Breast epithelium (tissue), 4 donors: ENCODE data around the gene TRIM23. TPM values are rescaled to one million over a fixed set of nuclear protein-coding genes. Genes with fewer than 3 reads are reported as not detected.
A peak's percentile ranks its signal among the peaks of the same experiment; 100 is the strongest.
"Not testable (repeated sequence)": the region's sequence is repeated elsewhere in the genome, so short reads cannot be mapped to it uniquely, and the experiment has no call there.

Experiments
- DNase-seq, 2 donors: peaks; one replicate each; pipeline ENCODE4 v3.0.0-alpha.2; 2019; ENCODE audit warnings: low spot score in 2 of 2
- H3K27ac ChIP-seq, 2 donors: fragments of 200-600 bp; sonication (generic) in 1 of 2; one replicate each; pipeline ENCODE4 v1.5.1; 2016 to 2019; ENCODE audit warnings: mild to moderate bottlenecking in 1 of 2
- H3K27me3 ChIP-seq, 2 donors: fragments of 200-600 bp; sonication (generic) in 1 of 2; one replicate each; pipeline versions ENCODE4 v1.5.1 to v1.6.0; 2017 to 2019; ENCODE audit warnings: control low read depth in 1 of 2, mild to moderate bottlenecking in 1 of 2
- H3K36me3 ChIP-seq: fragments of 200-600 bp; one replicate; pipeline ENCODE4 v1.5.1; 2019
- H3K4me1 ChIP-seq, 2 donors: fragments of 200-600 bp; sonication (generic); one replicate each; pipeline ENCODE4 v1.5.1; 2016 to 2019; ENCODE audit warnings: control low read depth in 1 of 2
- H3K4me3 ChIP-seq, 3 donors: fragments of 200-600 bp; sonication (generic); 1 replicate in 2 of 3; 2 replicates in 1 of 3; pipeline ENCODE4 v1.5.1; 2016 to 2019; ENCODE audit warnings: mild to moderate bottlenecking in 3 of 3, moderate library complexity in 2 of 3
- H3K9me3 ChIP-seq, 2 donors: fragments of 200-600 bp; sonication (generic) in 1 of 2; one replicate each; pipeline ENCODE4 v1.5.1; 2016 to 2019; ENCODE audit warnings: control low read depth in 1 of 2
- POLR2A ChIP-seq: fragments of 450-650 bp; IDR thresholded peaks from one replicate; pipeline ENCODE4 v1.6.1; 2016; ENCODE audit warnings: antibody characterized with exemption, mild to moderate bottlenecking, moderate library complexity
- POLR2AphosphoS5 ChIP-seq, 3 donors: sonication (generic); formaldehyde crosslinking; IDR thresholded peaks; one replicate each; pipeline ENCODE4 v1.6.1; 2017; ENCODE audit warnings: antibody characterized with exemption in 3 of 3
- intact Hi-C: fragments of 100-400 bp; cut with DNase I; formaldehyde crosslinking; loops from one replicate; pipeline ENCODE4 v1.15.1; 2023; ENCODE audit warnings: low total_unique reads
- total RNA-seq, 3 donors: library from RNA; depleted of rRNA; stranded (reverse); fragments of >200 nt; gene quantifications; one replicate each; pipeline ENCODE4 v1.1.0, GENCODE V29; 2016
- TF ChIP-seq, protein P1 (sequence below), 3 donors: fragments of 450-650 bp; IDR thresholded peaks; one replicate each; pipeline ENCODE4 v1.5.1; 2016 to 2017; ENCODE audit warnings: antibody characterized with exemption in 3 of 3, mild to moderate bottlenecking in 3 of 3, moderate library complexity in 3 of 3

The TRIM23 gene
- total RNA-seq, 3 donors from 2014 or later: 15.1 to 28.7 (median 16.2) TPM

DNA sequence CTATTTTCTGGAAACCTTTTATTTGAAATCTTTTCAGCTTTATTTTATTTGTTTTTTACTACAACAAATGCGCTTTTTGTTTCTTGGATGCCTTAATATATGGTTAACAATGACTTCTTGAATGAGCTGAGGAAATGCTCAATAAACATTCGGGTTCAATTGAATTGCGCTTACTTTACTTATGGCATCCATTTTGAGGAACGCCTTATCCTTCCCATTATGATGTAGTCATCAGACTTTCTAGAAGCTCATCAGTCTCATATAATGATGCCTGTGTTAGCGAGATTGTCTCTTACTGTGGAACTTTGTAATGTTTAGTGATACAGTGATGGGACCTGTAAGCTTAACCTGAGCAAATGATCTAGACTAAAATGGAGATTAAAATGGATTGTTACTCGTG, 1.6 kb upstream of the TRIM23 start:
- H3K4me3 ChIP-seq: peak overlapping the region; percentile 79 to 85 (median 82)
- no peaks in the 10 kb centered on the region for H3K27me3 ChIP-seq
- no peak for DNase-seq
- no peaks in the 10 kb centered on the region for H3K36me3 ChIP-seq
- no peak overlapping the region for H3K27ac ChIP-seq
- intact Hi-C loops: no loop called here
- H3K4me1 ChIP-seq: peaks cover 0 to 19% of the 10 kb centered on the region in 2 donors
- H3K9me3 ChIP-seq: no peaks in the 10 kb centered on the region
- TF ChIP-seq, protein P1, sequence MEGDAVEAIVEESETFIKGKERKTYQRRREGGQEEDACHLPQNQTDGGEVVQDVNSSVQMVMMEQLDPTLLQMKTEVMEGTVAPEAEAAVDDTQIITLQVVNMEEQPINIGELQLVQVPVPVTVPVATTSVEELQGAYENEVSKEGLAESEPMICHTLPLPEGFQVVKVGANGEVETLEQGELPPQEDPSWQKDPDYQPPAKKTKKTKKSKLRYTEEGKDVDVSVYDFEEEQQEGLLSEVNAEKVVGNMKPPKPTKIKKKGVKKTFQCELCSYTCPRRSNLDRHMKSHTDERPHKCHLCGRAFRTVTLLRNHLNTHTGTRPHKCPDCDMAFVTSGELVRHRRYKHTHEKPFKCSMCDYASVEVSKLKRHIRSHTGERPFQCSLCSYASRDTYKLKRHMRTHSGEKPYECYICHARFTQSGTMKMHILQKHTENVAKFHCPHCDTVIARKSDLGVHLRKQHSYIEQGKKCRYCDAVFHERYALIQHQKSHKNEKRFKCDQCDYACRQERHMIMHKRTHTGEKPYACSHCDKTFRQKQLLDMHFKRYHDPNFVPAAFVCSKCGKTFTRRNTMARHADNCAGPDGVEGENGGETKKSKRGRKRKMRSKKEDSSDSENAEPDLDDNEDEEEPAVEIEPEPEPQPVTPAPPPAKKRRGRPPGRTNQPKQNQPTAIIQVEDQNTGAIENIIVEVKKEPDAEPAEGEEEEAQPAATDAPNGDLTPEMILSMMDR (IDR thresholded peaks at IDR 0.05): no peak
- TF ChIP-seq POLR2A (no peak), POLR2AphosphoS5 (IDR thresholded peaks at IDR 0.05) (no peak)

DNA sequence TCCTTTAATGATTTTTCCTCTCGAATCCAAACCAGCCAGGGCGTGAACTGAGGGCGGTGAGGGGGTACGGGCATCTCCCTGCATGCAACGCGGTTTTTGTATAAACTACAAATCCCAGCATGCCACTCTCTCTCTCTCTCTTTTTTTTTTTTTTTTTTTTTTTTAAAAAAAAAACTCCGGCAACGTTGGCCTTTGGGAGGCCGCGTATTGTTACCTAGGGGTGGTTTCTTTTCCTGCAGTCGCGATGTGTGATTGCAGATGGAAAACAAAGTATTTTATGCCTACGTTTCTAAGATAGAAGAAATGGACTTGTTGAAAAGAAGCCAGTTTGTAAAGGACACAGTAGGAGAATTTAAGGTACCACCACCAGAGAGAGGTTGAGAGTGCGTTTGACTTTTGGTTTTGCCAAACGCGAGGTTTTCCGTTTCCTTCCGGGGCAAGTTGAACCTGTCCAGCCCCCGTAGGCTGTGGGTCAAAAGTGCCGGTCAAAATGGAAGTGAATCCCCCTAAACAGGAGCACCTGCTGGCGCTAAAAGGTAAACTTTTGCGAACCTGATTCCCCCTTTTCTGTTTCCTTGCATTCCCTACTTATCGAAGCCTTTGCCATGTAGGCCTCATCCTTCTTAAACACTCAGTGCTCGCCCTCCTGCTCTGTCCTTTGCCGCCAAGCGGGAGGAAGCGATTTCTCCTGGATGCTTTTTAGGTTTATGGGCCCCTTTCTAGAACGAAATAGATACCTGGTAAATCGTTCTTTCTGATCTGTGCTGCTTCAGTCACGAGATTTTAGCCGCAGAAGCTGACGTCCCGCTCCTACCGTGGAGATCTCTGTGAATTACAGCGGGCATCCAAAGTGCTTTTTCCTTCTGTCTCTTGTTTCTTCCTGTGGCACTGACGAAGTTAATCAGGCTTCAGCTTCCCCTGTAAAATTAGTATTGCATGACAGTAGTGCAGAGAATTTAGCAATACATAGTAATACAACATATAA, 730 bp upstream of the TRIM23 start, which contains the start of the genes SHLD3 and TRAPPC13:
Gene SHLD3 (plus strand): TSS at position 457 of the 985 bp plus-strand sequence. CDS start 4,561 bp downstream, outside the sequence.
Gene TRAPPC13 (plus strand): TSS at position 457 of the 985 bp plus-strand sequence. CDS start 34 bp downstream, at position 491.
- Histone ChIP-seq H3K36me3 (no peaks in the 10 kb centered on the region), H3K27me3 (no peaks in the 10 kb centered on the region), H3K9me3 (no peaks in the 10 kb centered on the region), H3K4me1 (peaks cover 0 to 19% of the 10 kb centered on the region in 2 donors), H3K4me3 (peak within 1 kb of the TSS; percentile 79 to 85 (median 82)), H3K27ac (peak within 1 kb of the TSS; percentile 86 to 87)
- no peak for TF ChIP-seq POLR2A
- TF ChIP-seq POLR2AphosphoS5 (IDR thresholded peaks at IDR 0.05): peak; percentile 12 to 87 (median 78)
- TF ChIP-seq, protein P1 (IDR thresholded peaks at IDR 0.05): peak in 2 of 3 donors; percentile 31 to 38
- intact Hi-C loops: no loop called here
- peak; percentile 65 to 80 for DNase-seq

DNA sequence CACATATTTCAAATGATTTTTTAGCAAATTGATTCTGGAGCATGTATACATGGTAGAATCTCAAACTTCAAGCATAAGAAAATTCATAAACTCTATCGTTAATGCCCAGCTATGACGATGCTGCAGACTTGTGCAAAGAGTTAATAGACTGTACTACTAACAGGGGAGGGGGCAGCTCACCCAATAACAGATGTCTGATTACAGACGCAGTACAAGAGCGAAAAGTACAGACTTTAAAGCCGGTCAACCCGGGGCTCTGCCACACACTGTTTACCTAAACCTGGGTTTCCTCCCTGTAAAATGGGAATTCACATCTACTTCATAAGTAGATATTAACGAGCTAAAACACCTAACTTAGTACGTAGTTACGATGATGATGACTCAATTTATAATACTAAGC, 651 bp downstream of the TRIM23 start:
- intact Hi-C loops: no loop called here
- Histone ChIP-seq H3K4me1 (peaks cover 0 to 19% of the 10 kb centered on the region in 2 donors), H3K27ac (peak overlapping the region; percentile 86 to 87), H3K4me3 (peak overlapping the region; percentile 79 to 85 (median 82)), H3K36me3 (no peaks in the 10 kb centered on the region), H3K9me3 (no peaks in the 10 kb centered on the region), H3K27me3 (no peaks in the 10 kb centered on the region)
- TF ChIP-seq, protein P1 (IDR thresholded peaks at IDR 0.05): no peak
- TF ChIP-seq POLR2A (no peak), POLR2AphosphoS5 (IDR thresholded peaks at IDR 0.05) (no peak)
- no peak for DNase-seq

DNA sequence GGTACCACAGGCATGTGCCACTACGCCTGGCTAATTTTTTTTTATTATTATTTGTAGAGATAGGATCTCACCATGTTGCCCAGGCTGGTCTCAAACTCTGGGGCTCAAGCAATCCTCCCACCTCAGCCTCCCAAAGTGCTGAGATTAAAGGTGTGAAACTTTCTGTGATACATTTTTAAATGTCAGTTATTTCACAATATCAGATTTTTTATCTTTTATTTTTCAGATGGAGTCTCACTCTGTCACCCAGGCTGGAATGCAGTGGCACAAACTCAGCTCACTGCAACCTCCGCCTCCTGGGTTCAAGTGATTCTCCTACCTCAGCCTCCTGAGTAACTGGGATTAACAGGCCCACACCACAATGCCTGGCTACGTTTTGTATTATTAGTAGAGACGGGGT, 2.2 kb downstream of the TRIM23 start:
- DNase-seq: not testable (repeated sequence)

DNA sequence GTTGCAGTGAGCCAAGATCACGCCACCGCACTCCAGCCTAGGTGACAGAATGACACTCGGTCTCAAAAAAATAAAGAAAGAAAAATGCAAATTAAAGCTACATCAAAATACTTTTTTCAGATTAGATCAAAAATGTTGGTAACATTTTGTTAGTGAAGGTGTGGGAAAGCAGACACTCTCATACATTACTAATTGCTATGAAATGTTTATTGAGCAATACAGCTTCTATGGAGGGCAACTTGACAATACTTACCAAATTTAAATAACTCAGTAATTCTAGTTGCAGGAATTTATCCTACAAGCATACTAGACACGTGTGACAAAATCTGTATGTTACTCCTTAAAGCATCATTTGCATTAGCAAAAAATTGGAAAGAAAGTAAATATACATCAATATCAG, 4.1 kb downstream of the TRIM23 start:
- H3K27me3 ChIP-seq: no peaks in the 10 kb centered on the region
- H3K36me3 ChIP-seq: no peaks in the 10 kb centered on the region
- no peak overlapping the region for H3K4me3 ChIP-seq
- intact Hi-C loops: no loop called here
- no peaks in the 10 kb centered on the region for H3K9me3 ChIP-seq
- DNase-seq: no peak
- TF ChIP-seq POLR2AphosphoS5 (IDR thresholded peaks at IDR 0.05): no peak
- TF ChIP-seq, protein P1 (IDR thresholded peaks at IDR 0.05): no peak
- TF ChIP-seq POLR2A: no peak
- H3K27ac ChIP-seq: no peak overlapping the region
- H3K4me1 ChIP-seq: peaks cover 0 to 10% of the 10 kb centered on the region in 2 donors

More for the DNA sequence above, 2.2 kb downstream of the TRIM23 start:
- H3K9me3 ChIP-seq, H3K27me3 ChIP-seq, H3K27ac ChIP-seq, intact Hi-C loops, H3K36me3 ChIP-seq: not testable (repeated sequence)
- Histone ChIP-seq H3K4me1 (peaks cover 0 to 19% of the 10 kb centered on the region in 2 donors), H3K4me3 (peak overlapping the region in 1 of 3 donors; percentile 11)
